Measurements from ENCODE around the gene TRMT2A.

- TF ChIP-seq CTCF (IDR thresholded peaks at IDR 0.05; ENCODE audit: low read depth, low read length) (no peak), EZH2phosphoT487 (IDR thresholded peaks at IDR 0.05; ENCODE audit: low read depth) (no peak)
These were observed 26.2 kb downstream of the TRMT2A start for GRCh38 chr22:20090730-20091240.
